CD14-positive monocyte (primary cell): Measurements from ENCODE around the gene CPT2. TPM values are rescaled to one million over a fixed set of nuclear protein-coding genes. Genes with fewer than 3 reads are reported as not detected.

ENCODE experiments used
- DNase-seq, 3 donors: peaks; one replicate each; pipeline ENCODE4 v3.0.0-alpha.2; 2011 to 2022
- H2AFZ ChIP-seq: 2 replicates; pipeline ENCODE4 v1.6.0; 2012; ENCODE audit warnings: mild to moderate bottlenecking, low read depth, low read length, inconsistent platforms; ENCODE audit not compliant: insufficient read depth, poor library complexity, severe bottlenecking
- H3K27ac ChIP-seq, 2 donors: 1 replicate in 1 of 2; 2 replicates in 1 of 2; pipeline ENCODE4 v1.5.1; 2012 to 2013; ENCODE audit warnings: low read length in 2 of 2, control low read depth in 1 of 2, inconsistent platforms in 1 of 2, low read depth in 1 of 2, mild to moderate bottlenecking in 1 of 2
- H3K27me3 ChIP-seq, 2 donors: one replicate each; pipeline versions ENCODE4 v1.6.0 to v1.6.1; 2011 to 2013; ENCODE audit warnings: low read length in 2 of 2; ENCODE audit not compliant: control insufficient read depth in 2 of 2, insufficient read depth in 2 of 2
- H3K36me3 ChIP-seq, 2 donors: replicated peaks in 1 of 2; 1 replicate in 1 of 2; 2 replicates in 1 of 2; pipeline versions ENCODE4 v1.5.1 to v1.6.1; 2012 to 2013; ENCODE audit warnings: low read length in 2 of 2, control low read depth in 1 of 2, inconsistent platforms in 1 of 2, mild to moderate bottlenecking in 1 of 2; ENCODE audit not compliant: insufficient read depth in 2 of 2, control insufficient read depth in 1 of 2
- H3K4me1 ChIP-seq, 2 donors: 1 replicate in 1 of 2; 2 replicates in 1 of 2; pipeline versions ENCODE4 v1.5.1 to v1.6.1; 2012 to 2013; ENCODE audit warnings: low read length in 2 of 2, control low read depth in 1 of 2, inconsistent platforms in 1 of 2, mild to moderate bottlenecking in 1 of 2, moderate library complexity in 1 of 2; ENCODE audit not compliant: insufficient read depth in 2 of 2, control insufficient read depth in 1 of 2
- H3K4me2 ChIP-seq: replicated peaks from 2 replicates; pipeline ENCODE3; 2012; ENCODE audit warnings: low read length, moderate library complexity, mild to moderate bottlenecking; ENCODE audit not compliant: poor library complexity, severe bottlenecking; ENCODE audit errors: extremely low read depth
- H3K4me3 ChIP-seq, 3 experiments: fragments of 200-600 bp in 1 of 3; sonication (generic) in 1 of 3; replicated peaks in 1 of 3; 1 replicate in 2 of 3; 2 replicates in 1 of 3; pipeline ENCODE4 v1.5.1; 2011 to 2013; ENCODE audit warnings: low read length in 3 of 3, mild to moderate bottlenecking in 3 of 3, control low read depth in 2 of 3, low read depth in 2 of 3, inconsistent platforms in 1 of 3, moderate library complexity in 1 of 3
- H3K79me2 ChIP-seq: 2 replicates; pipeline ENCODE4 v1.6.0; 2012; ENCODE audit warnings: mild to moderate bottlenecking, control low read depth, inconsistent platforms, low read length, moderate library complexity; ENCODE audit not compliant: insufficient read depth
- H3K9ac ChIP-seq: 2 replicates; pipeline ENCODE4 v1.6.0; 2017; ENCODE audit warnings: low read length, mild to moderate bottlenecking; ENCODE audit not compliant: insufficient read depth, poor library complexity, severe bottlenecking
- H3K9me3 ChIP-seq, 2 donors: replicated peaks in 1 of 2; 1 replicate in 1 of 2; 2 replicates in 1 of 2; pipeline versions ENCODE4 v1.5.1 to v1.6.1; 2012 to 2013; ENCODE audit warnings: low read length in 2 of 2, control low read depth in 1 of 2; ENCODE audit not compliant: control insufficient read depth in 1 of 2, insufficient read depth in 1 of 2
- H4K20me1 ChIP-seq: 2 replicates; pipeline ENCODE4 v1.6.0; 2012; ENCODE audit warnings: mild to moderate bottlenecking, low read length, control low read depth, moderate library complexity; ENCODE audit not compliant: insufficient read depth
- H3K27ac Mint-ChIP-seq, 7 donors: one replicate each; pipeline ENCODE4 v1.8.0; 2020; ENCODE audit warnings: mild to moderate bottlenecking in 7 of 7, mixed read lengths in 7 of 7, moderate library complexity in 6 of 7, inconsistent platforms in 2 of 7
- H3K27me3 Mint-ChIP-seq, 3 donors: one replicate each; pipeline ENCODE4 v1.8.0; 2021 to 2022; ENCODE audit warnings: low read depth in 3 of 3, mild to moderate bottlenecking in 3 of 3, mixed read lengths in 3 of 3, moderate library complexity in 3 of 3, inconsistent platforms in 1 of 3
- H3K36me3 Mint-ChIP-seq, 2 donors: one replicate each; pipeline ENCODE4 v1.8.0; 2020; ENCODE audit warnings: mixed read lengths in 2 of 2, inconsistent platforms in 1 of 2, mild to moderate bottlenecking in 1 of 2
- H3K4me1 Mint-ChIP-seq: one replicate; pipeline ENCODE4 v1.8.0; 2020; ENCODE audit warnings: mild to moderate bottlenecking, mixed read lengths
- H3K4me3 Mint-ChIP-seq, 2 donors: one replicate each; pipeline ENCODE4 v1.8.0; 2020; ENCODE audit warnings: mild to moderate bottlenecking in 2 of 2, mixed read lengths in 2 of 2, moderate library complexity in 1 of 2
- H3K9me3 Mint-ChIP-seq, 7 donors: one replicate each; pipeline ENCODE4 v1.8.0; 2020 to 2022; ENCODE audit warnings: mixed read lengths in 7 of 7, mild to moderate bottlenecking in 6 of 7, moderate library complexity in 6 of 7, inconsistent platforms in 2 of 7
- CTCF ChIP-seq: fragments of 200-600 bp; IDR thresholded peaks from one replicate; pipeline ENCODE4 v1.8.0; 2022; ENCODE audit warnings: antibody characterized with exemption, mild to moderate bottlenecking
- WGBS: methylation state at CpG from one replicate; pipeline ENCODE4 v1.1.5; 2013; ENCODE audit warnings: missing lambda C conversion rate; ENCODE audit not compliant: insufficient coverage; 5-methylcytosine and 5-hydroxymethylcytosine counted together
- intact Hi-C, 2 donors: fragments of 100-400 bp; cut with micrococcal nuclease; formaldehyde crosslinking; loops; one replicate each; pipeline versions ENCODE4 v1.15.0 to v1.15.1; 2023
- polyA plus RNA-seq, 3 donors: library from polyadenylated mRNA; depleted of rRNA in 1 of 3; unstranded in 2 of 3; stranded (reverse) in 1 of 3; fragments of 300-500 nt in 2 of 3; fragments of >200 nt in 1 of 3; fragmentation: Illumina TruSeq in 2 of 3; gene quantifications; 1 replicate in 2 of 3; 2 replicates in 1 of 3; pipeline ENCODE4 v1.2.3, GENCODE V29; 2012 to 2021

The CPT2 gene
- polyA plus RNA-seq, 3 donors, result 7.6 to 29.6 (median 20.2) TPM

- Histone ChIP-seq H3K4me2 (no peak overlapping the region), H3K27me3 (no peaks in the 10 kb centered on the region), H3K27ac (no peak overlapping the region), H3K9me3 (no peaks in the 10 kb centered on the region), H3K36me3 (peaks cover 88 to 100% of the 10 kb centered on the region in 2 donors), H2AFZ (no peak overlapping the region), H3K79me2 (no peaks in the 10 kb centered on the region), H4K20me1 (no peaks in the 10 kb centered on the region), H3K4me1 (no peaks in the 10 kb centered on the region), H3K4me3 (no peak overlapping the region), H3K9ac (no peak overlapping the region)
- no peaks in the 10 kb centered on the region for H3K9me3 Mint-ChIP-seq
- no peak for DNase-seq
- no peak overlapping the region for H3K4me3 Mint-ChIP-seq
- intact Hi-C loops, result no loop called here
- H3K27ac Mint-ChIP-seq, result no peak overlapping the region
- no peaks in the 10 kb centered on the region for H3K4me1 Mint-ChIP-seq
- WGBS, result no CpG with 5 or more reads among the region's 4 CpGs
- no peak for TF ChIP-seq CTCF
- peaks cover 0 to 2% (median 0%) of the 10 kb centered on the region in 3 donors for H3K27me3 Mint-ChIP-seq
- peaks cover 92 to 95% of the 10 kb centered on the region in 2 donors for H3K36me3 Mint-ChIP-seq
Observed at GRCh38 chr1:53260631-53261247, 64.1 kb downstream of the CPT2 start.

GRCh38 chr1:53262000-53262399, 65.4 kb downstream of the CPT2 start:
- no peaks in the 10 kb centered on the region for H3K9me3 Mint-ChIP-seq
- no peaks in the 10 kb centered on the region for H3K4me1 ChIP-seq
- H3K4me1 Mint-ChIP-seq, result no peaks in the 10 kb centered on the region

More at GRCh38 chr1:53262000-53262399, 65.4 kb downstream of the CPT2 start:
- no peaks in the 10 kb centered on the region for H4K20me1 ChIP-seq
- no peaks in the 10 kb centered on the region for H3K79me2 ChIP-seq
- no peaks in the 10 kb centered on the region for H3K9me3 ChIP-seq
- Mint-ChIP-seq H3K4me3 (no peak overlapping the region), H3K27me3 (no peaks in the 10 kb centered on the region), H3K27ac (no peak overlapping the region), H3K36me3 (peaks cover 93 to 96% of the 10 kb centered on the region in 2 donors)
- TF ChIP-seq CTCF, result no peak
- no peak overlapping the region for H2AFZ ChIP-seq
- no peak overlapping the region for H3K27ac ChIP-seq
- no peak overlapping the region for H3K4me2 ChIP-seq
- H3K36me3 ChIP-seq, result peaks cover 87 to 100% of the 10 kb centered on the region in 2 donors
- intact Hi-C loops, result no loop called here
- no peak overlapping the region for H3K4me3 ChIP-seq
- H3K27me3 ChIP-seq, result no peaks in the 10 kb centered on the region
- no peak for DNase-seq
- H3K9ac ChIP-seq, result no peak overlapping the region
- 100% methylated on average over 2 of the region's 3 CpGs for WGBS

Other genes with a start within 250 kb of the CPT2 start
- not detected for gene PODN, start 134.6 kb upstream of the CPT2 start, polyA plus RNA-seq
- gene SLC1A7, start 54.2 kb upstream of the CPT2 start, polyA plus RNA-seq, result not detected
- 10 to 100 TPM; 55.3 to 62.2 (median 58.2) TPM for gene CZIB, start 23.8 kb downstream of the CPT2 start, polyA plus RNA-seq
- 10 to 100 TPM; 22.9 to 70.8 (median 69.2) TPM for gene MAGOH, start 41.7 kb downstream of the CPT2 start, polyA plus RNA-seq
- 10 to 100 TPM in 1 of 3 donors, under 1 TPM in 2; 0.76 to 11.3 (median 0.95) TPM for gene LRP8, start 131.2 kb downstream of the CPT2 start, polyA plus RNA-seq